MM.1S (cell line): ENCODE measurements around the gene ELP2.

ENCODE experiments used
- DNase-seq: peaks from one replicate; pipeline ENCODE4 v3.0.0-alpha.2; 2015
- H2AFZ ChIP-seq: fragments of 300-600 bp; sonication (generic); 2 replicates; pipeline ENCODE4 v1.6.0; 2016; ENCODE audit warnings: antibody characterized with exemption, low read length
- H3F3A ChIP-seq: fragments of 300-600 bp; sonication (generic); 2 replicates; pipeline ENCODE4 v1.6.1; 2016; ENCODE audit warnings: mild to moderate bottlenecking, antibody characterized with exemption, low read length, moderate library complexity, mixed read lengths; ENCODE audit not compliant: insufficient read depth
- H3K27ac ChIP-seq: fragments of 300-600 bp; sonication (generic); 2 replicates; pipeline ENCODE4 v1.5.1; 2016; ENCODE audit warnings: mild to moderate bottlenecking, low read length
- H3K27me3 ChIP-seq: fragments of 300-600 bp; sonication (generic); replicated peaks from 2 replicates; pipeline ENCODE4 v1.6.0; 2016; ENCODE audit warnings: low read length; ENCODE audit not compliant: insufficient read depth
- H3K36me3 ChIP-seq: fragments of 300-600 bp; sonication (generic); replicated peaks from 2 replicates; pipeline ENCODE4 v1.6.1; 2016; ENCODE audit warnings: mild to moderate bottlenecking, low read length, mixed read lengths; ENCODE audit not compliant: insufficient read depth
- H3K4me1 ChIP-seq: fragments of 300-600 bp; sonication (generic); 2 replicates; pipeline ENCODE4 v1.6.1; 2016; ENCODE audit warnings: low read length, mixed read lengths
- H3K4me2 ChIP-seq: fragments of 300-600 bp; sonication (generic); 2 replicates; pipeline ENCODE4 v1.6.0; 2016; ENCODE audit warnings: low read depth, low read length
- H3K4me3 ChIP-seq: fragments of 300-600 bp; sonication (generic); 2 replicates; pipeline ENCODE4 v1.5.1; 2016; ENCODE audit warnings: low read length, mixed read lengths
- H3K79me2 ChIP-seq: fragments of 300-600 bp; sonication (generic); 2 replicates; pipeline ENCODE4 v1.6.1; 2016; ENCODE audit warnings: mixed run types, low read length, mixed read lengths
- H3K9ac ChIP-seq: fragments of 300-600 bp; sonication (generic); 2 replicates; pipeline ENCODE4 v1.6.1; 2016; ENCODE audit warnings: low read length, mixed read lengths
- H3K9me2 ChIP-seq: fragments of 300-600 bp; sonication (generic); replicated peaks from 2 replicates; pipeline ENCODE4 v1.6.1; 2016; ENCODE audit warnings: mild to moderate bottlenecking, low read length, mixed read lengths; ENCODE audit not compliant: insufficient read depth
- H3K9me3 ChIP-seq: fragments of 300-600 bp; sonication (generic); replicated peaks from 2 replicates; pipeline ENCODE4 v1.6.1; 2016; ENCODE audit warnings: mild to moderate bottlenecking, low read length, mixed read lengths; ENCODE audit not compliant: insufficient read depth
- H4K20me1 ChIP-seq: fragments of 300-600 bp; sonication (generic); 2 replicates; pipeline ENCODE4 v1.6.1; 2016; ENCODE audit warnings: mild to moderate bottlenecking, low read length, moderate library complexity, mixed read lengths; ENCODE audit not compliant: insufficient read depth
- CTCF ChIP-seq: fragments of 300-600 bp; sonication (generic); IDR thresholded peaks from 2 replicates; pipeline ENCODE4 v1.5.1; 2016; ENCODE audit warnings: antibody characterized with exemption, low read length, mixed read lengths
- EZH2 ChIP-seq: fragments of 300-600 bp; sonication (generic); optimal IDR thresholded peaks from 2 replicates; pipeline ENCODE3; 2017; ENCODE audit warnings: low read depth, mild to moderate bottlenecking, antibody characterized with exemption, low read length, mixed read lengths
- EZH2phosphoT487 ChIP-seq: fragments of 300-600 bp; sonication (generic); IDR thresholded peaks from 2 replicates; pipeline ENCODE4 v1.6.1; 2018; ENCODE audit warnings: antibody characterized with exemption, low read length

The ELP2 gene

DNA sequence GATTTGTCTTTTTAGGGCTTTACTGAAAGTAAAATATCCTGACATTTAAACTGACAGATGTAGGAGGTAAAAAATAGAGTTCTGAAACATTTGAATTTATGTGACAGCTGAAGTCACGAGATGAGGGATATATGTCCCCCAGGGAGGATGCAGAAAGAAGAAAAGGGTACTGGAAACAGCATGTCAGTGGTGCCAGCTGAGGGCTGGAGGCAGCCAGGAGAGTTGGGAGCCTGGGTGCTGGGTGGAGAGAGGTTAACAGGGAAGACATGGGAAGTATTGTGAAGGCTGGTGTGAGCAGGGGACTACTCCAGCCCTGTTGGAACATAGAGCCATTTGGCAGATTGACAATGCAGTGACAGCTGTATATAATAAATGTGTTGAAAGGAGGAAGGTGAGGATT is 45.8 kb downstream of the ELP2 start:
- H3K9me2 ChIP-seq: no peaks in the 10 kb centered on the region
- no peaks in the 10 kb centered on the region for H3K36me3 ChIP-seq
- no peak overlapping the region for H3K9ac ChIP-seq
- H4K20me1 ChIP-seq: no peaks in the 10 kb centered on the region
- no peak overlapping the region for H2AFZ ChIP-seq
- no peaks in the 10 kb centered on the region for H3K79me2 ChIP-seq
- H3K27ac ChIP-seq: no peak overlapping the region
- no peaks in the 10 kb centered on the region for H3K9me3 ChIP-seq
- no peaks in the 10 kb centered on the region for H3K4me1 ChIP-seq
- H3K27me3 ChIP-seq: no peaks in the 10 kb centered on the region
- no peak overlapping the region for H3K4me2 ChIP-seq
- H3K4me3 ChIP-seq: no peak overlapping the region
- TF ChIP-seq EZH2phosphoT487 (no peak), EZH2 (no peak), CTCF (no peak)
- no peak for DNase-seq
- no peaks in the 10 kb centered on the region for H3F3A ChIP-seq

DNA sequence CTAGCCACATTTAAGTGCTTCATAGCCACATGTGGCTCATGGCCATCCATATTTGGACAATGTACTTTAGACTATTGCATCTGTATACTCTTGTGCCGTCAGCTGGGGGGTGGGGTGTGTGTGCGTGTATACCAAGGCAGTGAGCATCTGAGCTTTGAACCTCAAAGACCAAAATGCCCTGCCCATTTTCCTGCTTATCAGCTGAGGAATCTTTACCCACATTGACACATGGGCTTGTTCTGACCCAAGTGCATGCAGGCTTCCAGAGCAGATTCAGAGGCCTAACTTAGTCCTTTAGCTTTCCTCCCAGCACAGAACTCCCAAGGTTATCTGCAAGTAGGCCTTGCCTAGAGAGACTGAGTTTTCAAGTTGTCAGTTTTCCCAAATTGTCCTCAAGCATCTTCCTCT is 46.5 kb downstream of the ELP2 start:
- Histone ChIP-seq H3F3A (no peaks in the 10 kb centered on the region), H3K9me3 (no peaks in the 10 kb centered on the region), H3K27me3 (no peaks in the 10 kb centered on the region), H4K20me1 (no peaks in the 10 kb centered on the region), H3K79me2 (no peaks in the 10 kb centered on the region), H3K9me2 (no peaks in the 10 kb centered on the region), H3K27ac (no peak overlapping the region), H3K9ac (no peak overlapping the region), H3K4me3 (no peak overlapping the region), H3K4me2 (no peak overlapping the region), H2AFZ (no peak overlapping the region), H3K4me1 (no peaks in the 10 kb centered on the region), H3K36me3 (no peaks in the 10 kb centered on the region)
- TF ChIP-seq CTCF (no peak), EZH2 (no peak), EZH2phosphoT487 (no peak)
- no peak for DNase-seq

DNA sequence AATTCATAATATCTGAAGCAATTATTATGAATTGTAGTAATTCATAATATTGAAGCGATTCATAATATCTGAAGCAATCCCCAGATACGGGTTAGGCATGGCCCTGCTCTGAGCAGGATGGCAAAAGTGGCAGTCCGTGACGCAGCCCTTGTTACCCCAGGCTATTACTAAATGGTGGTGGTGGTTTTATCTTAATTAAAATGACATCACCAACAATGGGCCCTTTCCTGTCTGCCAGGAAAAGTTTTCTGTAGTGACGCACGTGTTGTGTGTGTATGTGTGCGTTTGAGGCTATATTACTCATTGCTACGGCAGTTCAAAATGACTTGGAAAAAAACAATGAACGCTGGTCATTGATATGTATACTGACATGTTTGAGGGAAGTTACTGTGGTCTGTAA is 47.0 kb downstream of the ELP2 start:
- no peak overlapping the region for H3K4me3 ChIP-seq
- no peaks in the 10 kb centered on the region for H3K9me3 ChIP-seq
- H4K20me1 ChIP-seq: no peaks in the 10 kb centered on the region
- DNase-seq: no peak
- no peaks in the 10 kb centered on the region for H3K36me3 ChIP-seq
- no peaks in the 10 kb centered on the region for H3K4me1 ChIP-seq
- TF ChIP-seq EZH2 (no peak), CTCF (no peak), EZH2phosphoT487 (no peak)
- no peak overlapping the region for H2AFZ ChIP-seq
- H3K4me2 ChIP-seq: no peak overlapping the region
- no peaks in the 10 kb centered on the region for H3K79me2 ChIP-seq
- H3K27me3 ChIP-seq: no peaks in the 10 kb centered on the region
- no peak overlapping the region for H3K27ac ChIP-seq
- no peak overlapping the region for H3K9ac ChIP-seq
- H3K9me2 ChIP-seq: no peaks in the 10 kb centered on the region
- H3F3A ChIP-seq: no peaks in the 10 kb centered on the region

GRCh38 chr18:36177913-36178312 is 48.2 kb downstream of the ELP2 start:
- Histone ChIP-seq H3K27me3 (no peaks in the 10 kb centered on the region), H4K20me1 (peaks cover 4% of the 10 kb centered on the region; the same call in 1 of the 2 replicates), H2AFZ (no peak overlapping the region), H3K9me2 (no peaks in the 10 kb centered on the region), H3K9ac (no peak overlapping the region), H3K9me3 (no peaks in the 10 kb centered on the region), H3K4me1 (no peaks in the 10 kb centered on the region), H3K79me2 (no peaks in the 10 kb centered on the region), H3K27ac (no peak overlapping the region), H3K4me3 (no peak overlapping the region), H3K4me2 (no peak overlapping the region), H3F3A (no peaks in the 10 kb centered on the region), H3K36me3 (no peaks in the 10 kb centered on the region)
- no peak for DNase-seq
- TF ChIP-seq EZH2phosphoT487 (no peak), CTCF (no peak), EZH2 (no peak)
